Measurements from ENCODE around the gene MLXIP. TPM values are rescaled to one million over a fixed set of nuclear protein-coding genes. Genes with fewer than 3 reads are reported as not detected.

Gene MLXIP
- total RNA-seq, 1 experiment from 2014 or later: 32.4 TPM

DNA sequence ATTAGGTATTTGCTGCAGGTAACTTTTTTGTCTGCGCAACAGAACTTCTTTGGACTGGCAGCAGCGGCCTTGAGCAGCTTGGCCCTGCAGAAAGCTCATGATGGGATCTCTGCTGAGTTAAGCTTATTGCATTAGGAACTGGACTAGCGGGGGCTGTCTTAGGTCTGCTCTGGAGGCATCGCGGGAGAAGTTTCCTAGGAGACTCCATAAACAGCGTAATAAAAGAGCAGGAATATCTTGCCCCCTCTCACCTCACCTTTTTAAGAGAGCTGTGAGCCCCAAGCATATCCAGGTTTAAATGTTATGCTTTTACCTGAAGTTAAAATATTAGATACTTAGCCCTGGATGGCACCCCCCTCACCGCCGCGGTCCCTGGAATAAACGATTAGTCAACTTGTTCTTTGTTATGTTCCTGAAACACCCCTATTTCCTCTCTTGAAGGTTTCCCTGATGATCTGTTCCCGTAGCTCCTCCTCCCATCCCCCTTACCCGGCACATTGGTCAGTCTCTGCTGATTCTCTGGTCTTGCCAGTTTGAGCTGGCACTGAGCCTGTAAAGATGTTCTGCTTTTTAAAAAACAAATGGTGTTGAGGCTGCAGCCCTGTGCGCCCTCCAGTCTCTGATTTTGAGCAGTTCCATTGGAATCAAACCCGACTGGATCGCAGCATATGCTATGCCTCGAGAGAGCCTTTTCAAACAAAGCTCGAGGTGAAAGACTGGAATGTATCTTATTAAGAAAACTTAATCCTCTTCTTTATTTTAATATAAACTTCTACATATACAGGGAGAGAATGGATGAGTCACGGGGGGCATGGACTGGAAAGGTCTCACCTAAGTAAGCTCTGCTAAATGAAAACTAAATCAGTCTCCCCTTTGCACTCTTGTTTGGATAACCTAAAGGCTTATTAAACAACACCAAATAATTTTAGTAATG is 1.9 kb downstream of the MLXIP start:
- Histone ChIP-seq H3K9me3 (ENCODE audit: control insufficient read depth, low read depth, low read length) (no peaks in the 10 kb centered on the region), H3K27me3 (ENCODE audit: insufficient read depth, low read length) (no peaks in the 10 kb centered on the region; the same call in 1 of the 2 replicates), H3T11ph (ENCODE audit: low read length) (no peak overlapping the region), H3K4me1 (ENCODE audit: insufficient read depth, low read length) (no peaks in the 10 kb centered on the region), H3K4me2 (ENCODE audit: insufficient read depth, insufficient read length, low read length) (peak overlapping the region; percentile 73), H2BK15ac (ENCODE audit: low read depth, low read length) (no peak overlapping the region), H4K91ac (ENCODE audit: insufficient read length, low read depth, low read length) (no peak overlapping the region), H3K79me2 (ENCODE audit: insufficient read depth, low read length) (peaks cover 5% of the 10 kb centered on the region; the same call in 1 of the 2 replicates), H2BK5ac (ENCODE audit: insufficient read length, low read length) (no peak overlapping the region), H3K9ac (ENCODE audit: extremely low read depth, insufficient read length, low read length) (no peak overlapping the region), H3K14ac (ENCODE audit: insufficient read depth, low read length) (no peak overlapping the region), H3K23me2 (ENCODE audit: insufficient read length, low read depth, low read length, poor library complexity, severe bottlenecking) (peaks cover 17% of the 10 kb centered on the region), H2AFZ (ENCODE audit: low read length) (no peak overlapping the region), H3K56ac (ENCODE audit: insufficient read length, low read depth, low read length) (no peak overlapping the region), H3K79me1 (ENCODE audit: insufficient read depth, low read depth, low read length, poor library complexity, severe bottlenecking) (no peaks in the 10 kb centered on the region), H3K27ac (ENCODE audit: insufficient read length, low read depth, low read length) (no peak overlapping the region), H4K8ac (replicated peaks; ENCODE audit: insufficient read length, low read depth, low read length) (no peak overlapping the region), H3K18ac (ENCODE audit: insufficient read length, low read depth, low read length) (no peak overlapping the region), H2AK5ac (ENCODE audit: insufficient read length, low read length) (no peak overlapping the region), H4K20me1 (ENCODE audit: control insufficient read depth, insufficient read depth, insufficient read length) (no peaks in the 10 kb centered on the region), H3K23ac (ENCODE audit: insufficient read length, low read depth, low read length) (no peak overlapping the region), H3K4ac (ENCODE audit: low read depth, low read length) (no peak overlapping the region), H2BK120ac (ENCODE audit: low read depth, low read length, poor library complexity, severe bottlenecking) (no peak overlapping the region), H4K5ac (ENCODE audit: insufficient read length, low read depth, low read length) (no peak overlapping the region), H2BK12ac (ENCODE audit: insufficient read length, low read depth, low read length) (no peak overlapping the region), H2BK20ac (ENCODE audit: low read depth, low read length, poor library complexity, severe bottlenecking) (no peak overlapping the region)
- H3K4me3 Mint-ChIP-seq: peak overlapping the region; percentile 81 to 92
- no peak overlapping the region for H3K27ac Mint-ChIP-seq
- WGBS (ENCODE audit: extremely low coverage, insufficient read length, low lambda C conversion rate): no CpG with 5 or more reads among the region's 18 CpGs
- H3K4me1 Mint-ChIP-seq: peaks cover 27% of the 10 kb centered on the region in 2 experiments
- H3K9me3 Mint-ChIP-seq: no peaks in the 10 kb centered on the region
- TF ChIP-seq CTCF (conservative IDR thresholded peaks at IDR 0.05): no peak
- no peak for DNase-seq
- peaks cover 5 to 13% (median 7%) of the 10 kb centered on the region in 3 experiments; a peak in 5 of 7 replicates for H3K36me3 Mint-ChIP-seq (ENCODE audit: insufficient read depth in 1 of 3, low read depth in 3 of 3)
- H3K27me3 Mint-ChIP-seq (ENCODE audit: low read depth): peaks cover 32% of the 10 kb centered on the region

Data from H9 (cell line).